NB4 (cell line): ENCODE results near the gene GPR55.

Experiments
- DNase-seq: peaks from one replicate; pipeline ENCODE4 v3.0.0; 2010; ENCODE audit warnings: low read depth
- H3K4me3 ChIP-seq: one replicate; pipeline ENCODE4 v1.5.1; 2011; ENCODE audit warnings: mild to moderate bottlenecking, low read depth, low read length, moderate library complexity
- MYC ChIP-seq: IDR thresholded peaks from 2 replicates; pipeline ENCODE4 v1.6.1; 2011; ENCODE audit warnings: low read depth, low read length
- POLR2A ChIP-seq: IDR thresholded peaks from 2 replicates; pipeline ENCODE4 v1.6.1; 2011; ENCODE audit warnings: mild to moderate bottlenecking; ENCODE audit not compliant: insufficient read length; ENCODE audit errors: extremely low read depth
- TF ChIP-seq, protein P1 (sequence below): IDR thresholded peaks from one replicate; pipeline ENCODE4 v1.5.1; 2012; ENCODE audit warnings: low read depth, low read length
- TF ChIP-seq, protein P2 (sequence below): IDR thresholded peaks from 2 replicates; pipeline ENCODE4 v1.6.1; 2011; ENCODE audit warnings: low read depth, low read length

The GPR55 gene

DNA sequence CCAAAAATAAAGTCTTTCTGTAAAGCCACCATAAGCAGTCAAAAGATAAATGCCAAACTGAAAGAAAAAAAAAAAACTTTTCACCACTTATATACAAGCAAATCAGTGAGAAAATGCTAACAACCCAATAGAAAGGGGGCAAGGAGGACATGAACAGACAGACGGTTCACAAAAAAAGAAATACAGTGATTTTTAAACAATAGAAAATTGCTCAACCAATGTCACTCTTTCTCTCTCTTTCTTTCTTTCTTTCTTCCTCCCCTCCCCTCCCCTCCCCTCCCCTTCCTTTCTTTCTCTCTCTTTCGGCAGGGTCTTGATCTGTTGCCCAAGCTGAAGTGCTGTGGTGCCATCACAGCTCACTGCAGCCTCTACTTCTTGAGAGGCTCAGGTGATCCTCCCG lies 42.1 kb upstream of the GPR55 start:
- no peak for DNase-seq
- TF ChIP-seq POLR2A, result no peak
- TF ChIP-seq MYC, result no peak
- TF ChIP-seq, protein P1, sequence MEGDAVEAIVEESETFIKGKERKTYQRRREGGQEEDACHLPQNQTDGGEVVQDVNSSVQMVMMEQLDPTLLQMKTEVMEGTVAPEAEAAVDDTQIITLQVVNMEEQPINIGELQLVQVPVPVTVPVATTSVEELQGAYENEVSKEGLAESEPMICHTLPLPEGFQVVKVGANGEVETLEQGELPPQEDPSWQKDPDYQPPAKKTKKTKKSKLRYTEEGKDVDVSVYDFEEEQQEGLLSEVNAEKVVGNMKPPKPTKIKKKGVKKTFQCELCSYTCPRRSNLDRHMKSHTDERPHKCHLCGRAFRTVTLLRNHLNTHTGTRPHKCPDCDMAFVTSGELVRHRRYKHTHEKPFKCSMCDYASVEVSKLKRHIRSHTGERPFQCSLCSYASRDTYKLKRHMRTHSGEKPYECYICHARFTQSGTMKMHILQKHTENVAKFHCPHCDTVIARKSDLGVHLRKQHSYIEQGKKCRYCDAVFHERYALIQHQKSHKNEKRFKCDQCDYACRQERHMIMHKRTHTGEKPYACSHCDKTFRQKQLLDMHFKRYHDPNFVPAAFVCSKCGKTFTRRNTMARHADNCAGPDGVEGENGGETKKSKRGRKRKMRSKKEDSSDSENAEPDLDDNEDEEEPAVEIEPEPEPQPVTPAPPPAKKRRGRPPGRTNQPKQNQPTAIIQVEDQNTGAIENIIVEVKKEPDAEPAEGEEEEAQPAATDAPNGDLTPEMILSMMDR, result no peak
- TF ChIP-seq, protein P2, sequence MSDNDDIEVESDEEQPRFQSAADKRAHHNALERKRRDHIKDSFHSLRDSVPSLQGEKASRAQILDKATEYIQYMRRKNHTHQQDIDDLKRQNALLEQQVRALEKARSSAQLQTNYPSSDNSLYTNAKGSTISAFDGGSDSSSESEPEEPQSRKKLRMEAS, result no peak
- H3K4me3 ChIP-seq, result no peak overlapping the region

DNA sequence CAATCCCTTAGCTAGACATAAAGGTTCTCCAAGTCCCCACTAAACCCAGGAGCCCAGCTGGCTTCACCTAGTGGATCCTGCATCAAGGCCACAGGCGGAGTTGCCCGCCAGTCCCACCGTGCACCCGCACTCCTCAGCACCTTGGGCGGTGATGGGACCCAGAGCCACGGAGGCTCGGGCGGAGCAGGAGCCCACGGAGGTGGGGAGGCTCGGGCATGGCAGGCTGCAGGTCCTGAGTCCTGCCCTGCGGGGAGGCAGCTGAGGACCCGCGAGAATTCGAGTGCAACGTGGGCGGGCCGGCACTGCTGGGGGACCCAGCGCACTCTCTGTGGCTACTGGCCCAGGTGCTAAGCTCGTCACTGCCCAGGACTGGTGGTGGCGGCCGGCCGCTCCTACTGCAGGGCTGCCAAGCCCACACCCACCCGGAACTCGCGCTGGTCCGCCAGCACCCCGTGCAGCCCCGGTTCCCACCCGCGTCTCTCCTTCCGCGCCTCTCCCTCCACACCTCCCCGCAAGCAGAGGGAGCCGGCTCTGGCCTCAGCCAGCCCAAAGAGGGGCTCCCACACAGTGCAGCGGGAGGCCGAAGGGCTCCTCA lies 39.2 kb upstream of the GPR55 start:
- no peak for DNase-seq
- TF ChIP-seq, protein P2, result no peak
- TF ChIP-seq MYC (no peak), POLR2A (no peak)
- TF ChIP-seq, protein P1, result no peak
- no peak overlapping the region for H3K4me3 ChIP-seq

DNA sequence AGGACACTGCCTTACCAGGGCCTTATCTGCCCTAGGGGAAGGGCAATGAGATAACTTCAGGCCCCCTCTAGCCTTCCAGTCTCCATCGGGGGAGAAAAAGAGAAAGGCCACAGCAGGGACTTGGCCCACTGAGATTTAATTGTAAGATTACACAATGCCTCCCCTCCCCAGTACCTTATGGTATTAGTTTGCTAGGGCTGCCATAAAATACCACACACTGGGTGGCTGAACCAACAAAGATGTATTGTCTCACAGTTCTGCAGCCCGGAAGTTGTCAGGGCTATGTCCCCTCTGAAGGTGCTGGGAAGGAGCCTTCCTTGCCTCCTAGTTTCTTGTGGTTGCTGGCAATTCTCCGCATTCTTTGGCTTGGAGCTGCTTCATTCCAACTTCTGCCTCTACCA lies 36.0 kb upstream of the GPR55 start:
- TF ChIP-seq POLR2A, result no peak
- TF ChIP-seq, protein P2, result no peak
- TF ChIP-seq MYC, result no peak
- TF ChIP-seq, protein P1, result no peak
- no peak for DNase-seq
- no peak overlapping the region for H3K4me3 ChIP-seq

DNA sequence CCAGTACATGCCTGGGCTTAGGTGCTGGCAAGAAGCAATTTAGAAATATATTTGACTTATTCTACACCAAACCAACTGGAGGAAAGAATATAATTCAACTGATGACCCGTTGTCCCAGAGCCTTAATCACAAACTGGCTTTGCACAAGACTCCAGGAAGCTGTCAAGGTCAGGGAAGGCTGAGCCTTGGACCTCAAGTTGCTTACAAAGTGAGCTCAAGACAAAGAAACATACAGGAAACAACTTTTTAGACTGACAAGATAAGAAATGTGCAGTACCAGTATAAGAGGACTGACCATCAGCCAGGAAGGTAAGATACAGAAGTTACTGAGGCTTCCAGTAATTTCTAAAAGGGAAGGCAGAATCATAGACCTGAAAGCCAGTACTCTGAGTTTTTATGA lies 35.0 kb upstream of the GPR55 start:
- H3K4me3 ChIP-seq, result no peak overlapping the region
- TF ChIP-seq, protein P2, result no peak
- TF ChIP-seq, protein P1, result no peak
- no peak for TF ChIP-seq MYC
- no peak for DNase-seq

DNA sequence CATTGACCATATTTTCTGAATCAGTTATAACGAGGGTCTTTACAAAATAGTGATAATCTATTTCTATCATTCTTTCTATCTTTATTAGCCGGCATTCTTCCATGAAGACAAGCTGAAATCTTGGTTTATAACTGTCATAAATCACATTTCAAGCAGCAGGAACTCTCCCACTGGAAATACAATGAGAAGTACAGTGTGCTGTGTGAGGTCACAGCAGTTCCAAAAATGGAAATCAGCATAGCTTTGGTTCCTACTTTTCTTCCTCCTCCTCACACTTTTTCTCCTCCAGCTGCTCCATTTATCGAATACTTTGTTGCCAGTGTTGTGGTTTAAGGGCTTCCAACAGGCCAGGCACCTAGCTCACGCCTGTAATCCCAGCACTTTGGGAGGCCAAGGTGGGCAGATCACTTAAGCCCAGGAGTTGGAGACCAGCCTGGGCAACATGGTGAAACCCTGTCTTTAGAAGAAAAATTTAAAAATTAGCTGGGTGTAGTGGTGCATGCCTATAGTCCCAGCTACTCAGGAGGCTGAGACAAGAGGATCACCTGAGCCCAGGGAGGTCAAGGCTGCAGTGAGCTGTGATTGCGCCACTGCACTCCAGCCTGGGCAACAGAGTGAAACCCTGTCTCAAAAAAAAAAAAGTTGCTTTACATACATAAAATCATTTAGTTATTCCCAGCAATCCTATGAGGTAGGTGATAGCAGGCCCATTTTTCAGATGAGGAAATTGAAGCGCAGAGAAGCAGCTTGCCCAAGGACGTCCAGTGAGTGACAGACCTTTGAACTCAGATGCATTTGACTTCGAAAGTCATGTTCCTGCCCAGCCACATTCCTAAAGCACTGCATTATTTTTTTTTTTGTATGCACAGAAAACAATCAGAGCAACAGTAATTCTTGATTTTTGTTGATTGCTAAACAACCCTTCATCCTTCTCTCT lies 34.0 kb upstream of the GPR55 start:
- TF ChIP-seq, protein P1, result no peak
- TF ChIP-seq, protein P2, result no peak
- no peak for TF ChIP-seq POLR2A
- TF ChIP-seq MYC, result no peak
- no peak for DNase-seq
- no peak overlapping the region for H3K4me3 ChIP-seq
